ENCODE results near the gene ANO6.

GRCh38 chr12:45302621-45303369, 86.9 kb downstream of the ANO6 start:
- no peak for TF ChIP-seq GABPA (IDR thresholded peaks at IDR 0.05 in 1 of 2, conservative IDR thresholded peaks at IDR 0.05 in 1 of 2)
- TF ChIP-seq CTCF (IDR thresholded peaks at IDR 0.05; ENCODE audit: low read depth, low read length, missing input control): no peak
- no peak for TF ChIP-seq EGR1 (IDR thresholded peaks at IDR 0.05; ENCODE audit: low read depth in 2 of 2)
- TF ChIP-seq REST (IDR thresholded peaks at IDR 0.05): no peak
- TF ChIP-seq FOXA1 (IDR thresholded peaks at IDR 0.05): no peak
- TF ChIP-seq HNF4A (conservative IDR thresholded peaks at IDR 0.05): no peak
- TF ChIP-seq, protein P1, sequence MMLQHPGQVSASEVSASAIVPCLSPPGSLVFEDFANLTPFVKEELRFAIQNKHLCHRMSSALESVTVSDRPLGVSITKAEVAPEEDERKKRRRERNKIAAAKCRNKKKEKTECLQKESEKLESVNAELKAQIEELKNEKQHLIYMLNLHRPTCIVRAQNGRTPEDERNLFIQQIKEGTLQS (IDR thresholded peaks at IDR 0.05): no peak

Measured in liver (tissue), 3 donors.